Amniotic epithelial cell (primary cell): ENCODE results near the gene FASTKD3.
"Not testable (repeated sequence)": the region's sequence is repeated elsewhere in the genome, so short reads cannot be mapped to it uniquely, and the experiment has no call there.

ENCODE experiments used
- DNase-seq: peaks from one replicate; pipeline ENCODE4 v3.0.0-alpha.2; 2010; ENCODE audit warnings: low read depth

FASTKD3 gene, protein sequence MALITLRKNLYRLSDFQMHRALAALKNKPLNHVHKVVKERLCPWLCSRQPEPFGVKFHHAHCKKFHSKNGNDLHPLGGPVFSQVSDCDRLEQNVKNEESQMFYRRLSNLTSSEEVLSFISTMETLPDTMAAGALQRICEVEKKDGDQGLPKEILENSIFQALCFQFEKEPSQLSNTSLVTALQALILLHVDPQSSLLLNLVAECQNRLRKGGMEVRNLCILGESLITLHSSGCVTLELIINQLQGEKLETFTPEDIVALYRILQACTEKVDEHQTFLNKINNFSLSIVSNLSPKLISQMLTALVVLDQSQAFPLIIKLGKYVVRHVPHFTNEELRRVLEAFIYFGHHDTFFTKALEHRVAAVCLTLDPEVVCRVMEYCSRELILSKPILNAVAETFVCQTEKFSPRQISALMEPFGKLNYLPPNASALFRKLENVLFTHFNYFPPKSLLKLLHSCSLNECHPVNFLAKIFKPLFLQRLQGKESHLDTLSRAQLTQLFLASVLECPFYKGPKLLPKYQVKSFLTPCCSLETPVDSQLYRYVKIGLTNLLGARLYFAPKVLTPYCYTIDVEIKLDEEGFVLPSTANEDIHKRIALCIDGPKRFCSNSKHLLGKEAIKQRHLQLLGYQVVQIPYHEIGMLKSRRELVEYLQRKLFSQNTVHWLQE

DNA sequence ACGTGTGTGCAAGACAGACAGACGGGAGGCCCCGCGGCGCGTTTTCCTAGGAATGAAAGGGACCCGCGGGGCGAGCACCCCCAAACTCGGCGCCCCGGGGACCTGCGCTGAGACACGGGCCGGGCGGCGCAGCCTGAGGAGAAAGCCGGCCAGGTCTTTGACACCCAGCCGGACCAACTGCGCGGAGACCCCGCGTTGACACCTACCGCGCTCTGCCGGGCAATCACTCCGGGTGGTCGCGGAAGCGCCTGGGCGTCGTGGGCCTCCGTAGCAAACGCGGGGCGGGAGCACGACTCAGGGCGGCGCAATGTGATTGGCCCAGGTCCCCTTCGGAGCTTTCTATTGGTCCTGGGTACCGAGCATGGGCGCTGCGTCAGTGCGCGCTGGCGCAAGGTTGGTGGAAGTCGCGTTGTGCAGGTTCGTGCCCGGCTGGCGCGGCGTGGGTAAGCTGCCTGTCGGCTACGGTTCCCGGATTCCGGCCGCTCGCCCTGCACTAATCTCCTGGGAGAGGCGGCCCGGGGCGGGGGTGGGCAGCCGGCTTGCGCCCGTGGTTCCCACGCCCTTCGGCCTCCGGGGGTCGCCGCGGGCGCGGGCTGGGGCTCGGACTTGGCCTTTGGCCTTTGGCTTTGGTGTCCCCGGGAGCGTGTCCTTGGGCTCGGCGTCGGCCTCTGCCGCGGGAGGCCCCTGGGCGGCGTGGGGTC, at the start of gene FASTKD3, which contains the start of gene MTRR:
FASTKD3 (minus strand) TSS at position 259 of the 701 bp plus-strand sequence. CDS start 948 bp downstream, outside the sequence.
MTRR (plus strand) TSS at position 376 of the 701 bp plus-strand sequence. CDS start 1,647 bp downstream, outside the sequence.
- DNase-seq: peak; percentile 92

DNA sequence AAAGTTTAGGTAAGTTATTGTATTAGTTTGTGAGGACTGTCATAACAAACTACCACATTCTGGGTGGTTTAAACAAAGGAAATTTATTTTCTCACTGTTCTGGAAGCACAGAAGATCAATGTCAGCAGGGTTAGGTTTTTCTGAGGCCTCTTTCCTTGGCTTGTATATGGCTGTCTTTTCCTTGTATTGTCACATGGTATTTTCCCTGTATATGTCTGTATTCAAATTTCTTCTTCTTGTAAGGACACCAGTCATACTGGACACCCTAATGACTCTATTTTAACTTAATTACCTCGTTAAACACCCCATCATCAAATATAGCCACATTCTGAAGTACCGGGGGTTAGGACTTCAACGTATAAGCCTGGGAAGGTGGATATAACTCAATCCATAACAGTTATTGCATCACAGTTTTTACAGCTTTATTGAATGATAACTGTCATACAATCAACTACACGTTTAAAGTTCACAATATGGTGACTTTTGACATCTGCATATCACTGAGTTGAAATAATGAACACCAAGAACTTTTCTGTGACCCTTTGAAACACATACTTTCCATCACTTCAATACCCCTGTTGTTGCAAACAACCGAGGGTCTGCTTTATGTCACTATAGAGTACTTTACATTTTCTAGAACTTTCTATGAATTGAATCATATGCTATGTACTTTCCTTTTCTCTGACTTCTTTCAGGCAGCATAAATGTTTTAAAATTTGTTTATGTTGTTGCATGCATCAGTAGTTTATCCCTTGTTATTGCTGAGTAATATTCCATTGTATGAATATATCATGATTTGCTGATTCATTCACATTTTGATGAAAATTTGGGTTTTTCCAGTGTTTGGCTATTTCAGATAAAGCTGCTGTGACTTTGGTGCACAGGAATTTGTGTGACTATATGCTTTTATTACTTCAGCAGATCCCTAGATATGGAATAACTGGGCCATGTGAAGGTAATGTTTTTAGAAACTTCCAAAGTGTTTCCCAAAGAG, 48.6 kb upstream of the FASTKD3 start:
- no peak for DNase-seq

DNA sequence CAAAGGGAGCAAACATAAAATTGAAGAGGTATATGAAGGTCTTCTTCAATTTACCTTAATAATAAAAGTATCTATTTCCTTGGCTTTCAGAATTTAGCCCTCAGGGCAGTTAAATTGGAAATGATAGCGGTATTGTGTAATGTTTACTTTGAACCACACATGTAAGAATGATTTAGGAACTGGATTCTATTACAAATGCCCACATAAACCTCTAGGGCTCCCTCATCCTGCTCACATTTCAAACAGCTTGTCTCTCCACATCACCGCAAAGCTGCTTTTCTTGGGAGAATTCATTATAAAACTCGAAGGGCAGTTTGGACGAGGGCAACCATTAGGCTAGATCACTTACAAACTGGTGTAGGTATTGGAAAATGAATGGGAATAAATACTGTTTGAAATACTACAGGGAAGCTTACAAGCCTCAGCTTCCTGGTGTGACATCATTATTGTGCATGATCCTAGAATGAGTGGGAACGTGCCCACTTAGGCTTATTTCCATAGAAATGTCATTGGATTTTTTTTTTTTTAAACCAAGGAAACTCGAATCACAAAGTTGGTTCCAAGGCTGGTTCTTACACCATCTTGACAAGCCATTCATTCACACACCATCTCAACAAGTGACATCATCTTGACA, 47.5 kb upstream of the FASTKD3 start:
- peak; percentile 7 for DNase-seq

DNA sequence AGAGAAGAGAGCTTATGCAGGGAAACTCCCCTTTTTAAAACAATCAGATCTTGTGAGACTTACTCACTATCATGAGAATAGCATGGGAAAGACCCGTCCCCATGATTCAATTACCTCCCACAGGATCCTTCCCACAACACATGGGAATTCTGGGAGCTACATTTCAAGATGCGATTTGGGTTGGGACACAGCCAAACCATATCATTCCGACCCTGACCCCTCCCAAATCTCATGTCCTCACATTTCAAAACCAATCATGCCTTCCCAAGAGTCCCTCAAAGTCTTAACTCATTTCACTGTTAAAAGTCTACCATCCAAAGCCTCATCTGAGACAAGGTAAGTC, 42.6 kb upstream of the FASTKD3 start:
- not testable (repeated sequence) for DNase-seq

DNA sequence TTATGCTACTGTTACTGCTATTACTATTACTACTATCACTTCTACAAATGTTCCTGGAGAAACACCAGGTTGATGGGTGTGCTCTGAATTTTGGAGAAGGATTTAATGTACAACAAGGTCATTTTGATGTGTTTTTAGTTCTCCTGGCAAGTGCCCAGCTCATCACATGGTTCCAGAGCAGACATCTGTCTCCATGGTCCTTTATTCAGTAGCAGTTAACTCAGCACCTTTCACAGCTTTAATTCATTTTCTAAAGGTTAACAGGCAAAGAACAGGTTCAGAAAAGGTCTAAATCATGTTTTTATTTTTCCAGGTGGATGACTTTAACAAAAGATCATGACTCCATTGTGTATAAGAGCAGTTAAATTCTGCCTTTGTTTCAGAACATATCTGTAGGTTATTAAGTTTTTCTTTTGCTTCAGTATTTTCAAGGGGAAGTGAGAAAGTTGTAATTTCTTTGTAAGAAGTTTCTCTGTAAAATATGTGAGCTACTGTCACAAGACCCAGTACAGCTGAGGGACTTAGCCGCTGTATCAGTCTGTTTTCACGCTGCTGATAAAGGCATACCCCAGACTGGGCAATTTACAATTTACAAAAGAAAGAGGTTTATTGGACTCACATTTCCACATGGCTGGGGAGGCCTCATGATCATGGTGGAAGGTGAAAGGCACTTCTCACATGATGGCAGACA, 42.1 kb upstream of the FASTKD3 start:
- no peak for DNase-seq

DNA sequence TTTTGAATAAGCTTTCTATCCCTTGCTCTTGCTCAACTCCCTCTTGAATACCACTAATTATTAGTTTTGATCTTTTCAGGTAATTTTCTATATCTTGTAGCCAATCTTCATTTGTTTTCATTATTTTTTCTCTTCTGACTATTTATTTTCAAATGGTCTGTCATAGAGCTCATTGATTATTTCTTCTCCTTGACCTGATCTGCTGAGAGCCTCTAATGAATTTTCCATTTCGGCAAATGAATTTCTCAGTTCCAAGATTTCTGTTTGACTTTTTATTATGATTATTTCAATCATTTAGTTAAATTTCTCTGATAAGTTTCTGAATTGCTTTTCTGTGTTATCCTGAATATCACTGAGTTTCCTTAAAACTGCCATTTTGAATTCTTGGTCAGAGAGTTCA, 39.5 kb upstream of the FASTKD3 start:
- DNase-seq: no peak

DNA sequence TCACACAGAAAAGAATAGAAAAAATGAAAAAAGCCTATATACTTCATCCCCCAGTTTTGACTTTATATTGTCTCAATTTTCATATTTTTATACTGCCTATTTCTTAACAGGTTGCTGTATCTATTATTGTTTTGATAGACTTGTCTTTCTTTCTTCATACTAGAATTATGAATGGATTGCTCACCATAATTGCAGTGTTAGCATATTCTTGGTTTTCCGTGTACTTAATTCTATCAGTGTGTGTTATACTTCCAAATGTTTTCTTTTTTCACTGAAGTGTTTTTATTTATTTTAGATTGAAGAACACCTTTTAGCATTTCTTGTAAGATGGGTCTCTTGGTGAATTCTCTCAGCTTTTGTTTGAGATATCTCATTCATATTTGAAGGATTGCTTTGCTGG, 38.8 kb upstream of the FASTKD3 start:
- DNase-seq: no peak

DNA sequence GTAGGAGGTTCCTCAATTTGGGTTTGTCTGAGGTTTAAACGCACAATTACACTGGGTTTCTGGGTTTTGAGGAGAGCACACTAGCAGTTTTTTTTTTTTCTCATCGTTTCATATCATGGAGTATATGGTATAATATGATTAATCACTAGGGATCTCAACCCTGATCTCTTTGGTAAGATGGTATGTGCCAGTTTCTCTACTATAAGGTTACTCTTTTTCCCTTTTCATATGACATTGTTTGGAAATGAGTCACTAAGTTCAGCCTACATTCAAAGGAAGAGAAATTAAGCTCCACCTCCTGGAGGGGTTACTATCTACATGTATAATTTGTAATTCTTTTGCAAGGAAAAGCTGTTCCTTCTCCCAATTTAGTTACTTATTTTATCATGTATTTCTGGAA, 35.3 kb upstream of the FASTKD3 start:
- DNase-seq: peak; percentile 82

DNA sequence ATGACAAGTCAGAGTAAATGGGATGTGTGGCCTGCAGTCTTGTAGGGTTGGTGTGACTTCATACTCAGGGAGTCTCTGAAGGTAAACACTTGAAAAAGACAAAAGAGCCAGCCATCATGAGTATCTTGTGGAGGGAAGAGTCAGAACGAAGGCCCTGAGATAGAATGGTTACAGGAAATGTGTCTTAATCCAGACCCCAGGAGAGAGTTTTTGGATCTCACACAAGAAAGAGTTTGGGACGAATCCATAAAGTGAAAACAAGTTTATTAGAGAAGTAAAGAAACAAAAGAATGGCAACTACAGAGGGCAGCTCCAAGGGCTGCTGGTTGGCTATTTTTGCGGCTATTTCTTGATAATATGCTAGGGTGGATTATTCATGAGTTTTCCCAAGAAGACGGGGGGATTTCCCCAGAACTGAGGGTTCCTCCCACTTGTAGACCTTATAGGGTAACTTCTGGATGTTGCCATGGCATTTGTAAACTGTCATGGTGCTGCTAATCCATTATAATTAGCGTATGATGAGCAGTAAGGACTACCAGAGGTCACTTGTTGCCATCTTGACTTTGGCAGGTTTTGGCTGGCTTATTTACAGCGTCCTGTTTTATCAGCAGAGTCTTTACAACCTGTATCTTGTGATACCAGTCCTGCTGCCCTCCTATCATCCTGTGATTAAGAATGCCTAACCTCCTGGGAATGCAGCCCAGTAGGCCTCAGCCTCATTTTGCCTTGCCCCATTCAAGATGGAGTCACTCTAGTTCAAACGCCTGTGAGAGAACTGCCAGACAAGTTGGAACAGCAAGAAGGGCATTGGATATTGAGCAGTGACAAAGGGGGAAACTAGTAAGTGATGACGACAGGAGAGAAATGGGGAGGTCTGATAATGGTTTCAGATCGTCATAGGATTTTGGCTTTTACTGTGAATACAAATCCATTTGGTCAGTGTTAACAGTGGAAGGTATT, 34.1 kb upstream of the FASTKD3 start:
- no peak for DNase-seq

DNA sequence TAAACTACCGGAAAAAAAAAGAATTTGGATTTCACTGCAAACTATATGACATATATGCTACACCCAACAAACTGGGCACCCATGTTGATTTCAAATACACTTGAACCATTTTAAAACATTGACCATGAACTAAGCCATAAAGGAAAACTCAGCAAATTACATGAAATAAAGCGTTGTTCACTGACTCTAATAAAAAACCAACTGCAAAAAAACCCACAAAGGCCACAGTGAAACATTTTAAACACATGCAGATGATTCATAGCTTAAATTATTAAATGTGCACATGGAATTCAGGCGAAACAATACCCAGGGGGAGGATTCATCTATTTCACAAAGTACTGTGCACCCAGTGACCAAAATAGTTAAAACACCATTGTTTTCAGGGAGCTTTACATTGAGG, 33.4 kb upstream of the FASTKD3 start:
- no peak for DNase-seq

DNA sequence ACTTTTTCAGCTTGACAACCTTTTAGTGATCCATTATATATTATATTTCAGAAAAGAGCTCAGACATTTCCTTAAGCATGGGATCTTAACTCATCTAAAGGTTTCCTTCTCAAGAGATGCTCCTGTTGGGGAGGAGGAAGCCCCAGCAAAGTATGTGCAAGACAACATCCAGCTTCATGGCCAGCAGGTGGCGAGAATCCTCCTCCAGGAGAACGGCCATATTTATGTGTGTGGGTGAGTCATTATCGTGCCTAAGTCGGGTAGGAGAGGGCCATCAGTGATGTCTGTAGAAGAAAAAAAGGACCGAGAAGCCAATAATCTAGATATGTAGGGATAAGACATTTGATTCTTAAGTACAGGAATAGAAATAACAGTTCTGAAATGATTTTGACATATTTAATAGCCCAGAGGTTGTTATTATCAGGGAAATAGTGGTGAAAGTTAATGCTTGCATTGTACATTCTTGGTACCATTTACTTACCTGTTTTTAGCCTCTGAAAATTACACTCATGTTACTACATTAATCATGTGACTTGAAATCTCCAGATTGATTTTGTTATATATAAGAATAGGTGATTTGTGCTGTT, 28.3 kb upstream of the FASTKD3 start:
- peak; percentile 68 for DNase-seq

DNA sequence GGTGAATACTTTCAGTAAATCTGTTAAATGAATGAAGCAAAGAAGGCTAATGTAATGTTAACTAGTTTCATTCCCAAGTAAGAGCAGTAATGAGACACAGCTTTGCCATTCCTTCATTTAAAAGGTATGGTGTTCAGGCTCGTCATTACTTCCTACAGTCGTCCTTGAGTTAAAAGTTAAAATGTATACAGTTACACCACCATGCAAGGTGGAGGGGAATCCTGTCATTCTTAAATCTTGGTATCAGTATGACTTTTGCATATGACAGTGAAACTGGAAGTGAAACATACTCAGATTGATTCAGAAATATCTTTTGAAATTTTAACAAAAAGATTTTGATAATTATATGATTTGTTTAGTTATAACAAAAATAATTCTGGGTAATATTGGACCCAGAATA, 26.0 kb upstream of the FASTKD3 start:
- no peak for DNase-seq

DNA sequence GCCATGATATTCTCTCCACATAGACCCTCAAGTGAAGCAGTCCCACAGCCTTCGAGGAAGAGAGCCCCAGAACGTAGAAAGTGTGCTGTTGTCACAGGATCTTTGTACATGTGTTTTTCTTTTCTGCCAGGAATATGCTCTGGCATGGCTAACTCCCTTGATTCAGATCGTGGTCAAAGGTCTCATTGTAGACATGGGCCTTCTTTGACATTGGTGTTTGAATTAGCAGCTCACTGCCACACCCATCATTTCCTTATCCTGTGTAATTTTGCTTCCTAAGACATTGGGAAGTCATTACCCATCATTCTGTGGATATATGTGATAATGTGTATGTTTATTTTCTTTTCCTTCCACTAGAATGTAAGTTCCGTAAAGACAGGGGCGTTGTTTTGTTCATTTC, 25.6 kb upstream of the FASTKD3 start:
- no peak for DNase-seq

DNA sequence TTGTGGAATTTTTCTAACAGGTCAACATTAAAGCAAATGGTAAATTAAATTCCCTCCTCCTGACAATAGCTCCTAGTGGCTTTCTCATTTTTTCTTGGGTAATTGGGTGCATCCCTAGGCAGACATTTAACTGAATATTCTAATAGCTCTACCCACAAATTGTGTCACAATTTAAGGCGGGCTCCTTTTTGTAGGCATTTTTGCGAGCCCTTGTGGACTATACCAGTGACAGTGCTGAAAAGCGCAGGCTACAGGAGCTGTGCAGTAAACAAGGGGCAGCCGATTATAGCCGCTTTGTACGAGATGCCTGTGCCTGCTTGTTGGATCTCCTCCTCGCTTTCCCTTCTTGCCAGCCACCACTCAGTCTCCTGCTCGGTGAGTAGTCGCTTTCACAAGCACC, 20.1 kb upstream of the FASTKD3 start:
- no peak for DNase-seq

DNA sequence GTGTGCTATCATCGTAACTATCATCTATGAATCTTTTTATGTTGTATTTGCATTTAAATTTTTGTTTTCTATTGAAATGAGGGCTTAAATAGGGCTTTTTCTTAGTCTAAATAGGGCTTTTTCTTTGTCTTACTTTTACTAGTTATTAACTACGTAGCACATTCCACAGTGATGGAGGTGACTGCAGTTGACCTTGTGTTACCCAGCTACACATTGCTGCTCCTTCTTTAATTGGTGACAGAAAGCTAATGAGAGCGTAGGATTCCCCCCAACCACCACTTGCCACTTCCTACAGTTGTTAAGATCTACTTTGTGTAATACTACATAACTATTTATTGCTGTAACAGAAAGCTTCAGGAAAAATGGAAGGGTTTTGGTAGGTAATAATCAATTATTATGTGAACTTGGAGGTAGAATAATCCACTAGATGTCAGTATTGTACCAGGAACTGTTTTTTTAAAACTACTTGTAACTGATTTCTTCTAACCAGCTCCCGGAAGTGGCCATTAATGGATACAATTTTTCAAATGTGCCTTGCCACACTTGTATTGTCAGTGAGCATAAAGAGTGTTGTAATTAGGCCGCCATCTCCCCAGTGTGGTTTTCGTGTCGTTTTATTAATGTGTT, 18.1 kb upstream of the FASTKD3 start:
- DNase-seq: peak; percentile 66

DNA sequence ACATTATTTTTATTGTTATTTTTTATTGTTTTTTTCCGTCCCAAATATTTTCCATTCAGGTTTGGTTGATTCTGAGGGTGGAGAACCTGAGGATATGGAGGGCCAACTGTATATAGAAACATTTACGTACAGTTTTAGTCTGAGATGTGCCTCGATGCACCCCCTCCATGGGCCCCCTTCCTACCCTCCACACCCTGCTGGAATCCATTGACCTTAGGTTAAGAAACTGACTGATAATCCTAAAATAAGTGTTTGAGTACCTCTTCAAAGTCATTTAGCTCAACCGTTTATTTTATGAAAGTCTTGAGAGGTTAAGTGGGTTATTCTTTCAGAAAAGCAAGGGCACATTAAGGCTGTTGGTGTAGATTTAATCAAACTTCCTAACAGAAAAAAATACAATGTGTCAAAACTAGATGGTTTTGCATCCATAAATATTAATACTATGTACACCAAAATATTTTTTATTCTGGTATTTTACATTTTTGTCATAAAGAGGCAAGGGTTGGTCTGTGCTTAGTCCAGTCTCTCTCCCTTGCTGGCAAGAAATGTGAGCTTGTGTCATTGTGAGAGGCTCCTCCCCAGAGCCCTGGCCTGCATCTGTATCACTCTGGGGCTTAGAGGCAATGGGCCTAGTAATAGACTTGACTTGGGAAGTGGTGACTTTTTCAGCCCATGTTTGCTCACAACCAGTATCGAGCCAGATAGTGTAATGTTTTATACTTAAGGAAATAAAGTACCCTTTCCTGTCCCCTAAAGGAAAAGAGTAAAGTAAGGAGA, 15.8 kb upstream of the FASTKD3 start:
- no peak for DNase-seq

DNA sequence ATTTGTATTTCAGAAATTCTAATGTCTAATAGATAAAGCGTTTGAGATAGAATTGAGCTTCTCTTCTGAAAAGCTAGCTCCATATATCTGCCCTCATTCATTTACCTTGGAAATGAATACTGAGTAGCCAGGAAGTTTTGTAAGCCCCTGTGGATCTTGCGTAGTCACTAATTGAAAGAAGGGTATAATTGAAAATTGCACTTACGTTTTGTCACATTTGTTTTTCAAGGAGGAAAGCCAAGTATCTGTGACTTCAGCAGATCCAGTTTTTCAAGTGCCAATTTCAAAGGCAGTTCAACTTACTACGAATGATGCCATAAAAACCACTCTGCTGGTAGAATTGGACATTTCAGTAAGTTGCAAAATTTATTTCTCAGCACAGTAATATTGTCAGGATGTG, 14.1 kb upstream of the FASTKD3 start:
- no peak for DNase-seq

DNA sequence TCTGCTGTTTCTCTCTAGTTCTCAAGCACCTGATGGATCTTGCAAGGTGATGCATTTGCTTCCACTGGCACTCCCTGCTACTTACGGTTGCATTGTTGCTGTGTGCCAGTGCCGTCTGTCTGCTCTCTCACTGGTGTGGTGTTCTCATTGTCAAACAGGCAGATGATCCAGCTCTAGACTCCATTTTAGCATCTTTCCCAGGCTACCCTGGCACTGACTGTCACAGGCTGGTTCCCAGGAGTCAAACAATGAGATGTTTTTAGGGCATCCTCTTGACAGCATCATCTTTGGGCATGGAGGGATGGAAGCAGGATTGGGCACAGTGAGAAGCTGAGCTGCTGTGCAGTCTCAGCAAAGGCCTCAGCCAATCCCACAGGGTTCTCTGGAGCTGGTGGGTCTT, 13.0 kb upstream of the FASTKD3 start:
- DNase-seq: no peak
